HepG2 (cell line): ENCODE measurements around the gene EID1. TPM values are rescaled to one million over a fixed set of nuclear protein-coding genes. Genes with fewer than 3 reads are reported as not detected.
A peak's percentile ranks its signal among the peaks of the same experiment; 100 is the strongest.

Source experiments
- ATAC-seq: fragments of 200-7000 bp; cut with Tn5 transposase; 3 replicates; pipeline ENCODE4 v1.9.1; 2020; ENCODE audit warnings: mild to moderate bottlenecking, moderate library complexity
- BruUV-seq: library from RNA; stranded (reverse); fragments of 400-500 nt; replicated peaks from 2 replicates; lab custom pipeline; 2021; lab: Mats Ljungman, UMichigan
- CTCF ChIA-PET: fragments of 300-600 bp; formaldehyde crosslinking; extraction: SDS; loops from one replicate; lab custom pipeline; 2021; ENCODE audit warnings: low total read pairs, inconsistent platforms, low intra/inter-chr PET ratio; lab: Yijun Ruan, JAX
- POLR2A ChIA-PET: fragments of 350-600 bp; sonication (Branson Sonifier 250); formaldehyde crosslinking; loops from one replicate; lab custom pipeline; 2020; ENCODE audit warnings: antibody characterized with exemption, inconsistent platforms; lab: Yijun Ruan, JAX
- DNase-seq: peaks from one replicate; pipeline ENCODE4 v3.0.0-alpha.2; 2015; ENCODE audit warnings: low spot score
- FAIRE-seq: peaks from 3 replicates; lab custom pipeline; 2011; peaks lifted over from hg19 to GRCh38; lab: Jason Lieb, UNC
- H2AFZ ChIP-seq: one replicate; pipeline ENCODE4 v1.6.1; 2011; ENCODE audit warnings: low read length, inconsistent platforms
- H3K27ac ChIP-seq: fragments of 300-600 bp; 3 replicates; pipeline ENCODE4 v1.8.0; 2011; ENCODE audit warnings: mixed run types, mild to moderate bottlenecking, mixed read lengths, low read length, inconsistent platforms; ENCODE audit not compliant: insufficient read depth; ENCODE audit errors: extremely low read length
- H3K27me3 ChIP-seq, 2 experiments: fragments of 200-600 bp in 1 of 2; 2 replicates in 1 of 2; 3 replicates in 1 of 2; pipeline versions ENCODE4 v1.6.0 to v1.8.0; 2011; ENCODE audit warnings: low read length in 2 of 2, mild to moderate bottlenecking in 2 of 2, moderate library complexity in 2 of 2, inconsistent platforms in 1 of 2; ENCODE audit not compliant: insufficient read depth in 2 of 2, control insufficient read depth in 1 of 2
- H3K36me3 ChIP-seq, 2 experiments: fragments of 200-600 bp in 1 of 2; replicated peaks in 1 of 2; 2 replicates in 1 of 2; 3 replicates in 1 of 2; pipeline versions ENCODE4 v1.5.1 to v1.8.0; 2011; ENCODE audit warnings: low read length in 2 of 2, inconsistent platforms in 1 of 2; ENCODE audit not compliant: insufficient read depth in 2 of 2, control insufficient read depth in 1 of 2
- H3K4me1 ChIP-seq: 2 replicates; pipeline ENCODE4 v1.5.1; 2012; ENCODE audit warnings: low read length, inconsistent platforms; ENCODE audit not compliant: insufficient read depth
- H3K4me2 ChIP-seq: 2 replicates; pipeline ENCODE4 v1.6.0; 2011; ENCODE audit warnings: low read depth, low read length, inconsistent platforms
- H3K4me3 ChIP-seq, 3 experiments: fragments of 200-600 bp in 1 of 3; sonication (generic), shearing (Covaris generic) in 1 of 3; replicated peaks in 1 of 3; 2 replicates each; pipeline ENCODE4 v1.5.1; 2011 to 2016; ENCODE audit warnings: low read length in 3 of 3, inconsistent platforms in 2 of 3, low read depth in 2 of 3, mild to moderate bottlenecking in 2 of 3, control low read depth in 1 of 3, mixed read lengths in 1 of 3; ENCODE audit not compliant: insufficient read depth in 1 of 3
- H3K79me2 ChIP-seq: one replicate; pipeline ENCODE4 v1.6.1; 2011; ENCODE audit warnings: low read length, inconsistent platforms; ENCODE audit not compliant: insufficient read depth
- H3K9ac ChIP-seq: 2 replicates; pipeline ENCODE4 v1.6.0; 2011; ENCODE audit warnings: mild to moderate bottlenecking, low read depth, low read length, inconsistent platforms; ENCODE audit not compliant: insufficient read depth
- H3K9me3 ChIP-seq: 2 replicates; pipeline ENCODE4 v1.5.1; 2012; ENCODE audit warnings: mild to moderate bottlenecking, low read length
- H4K20me1 ChIP-seq: 2 replicates; pipeline ENCODE4 v1.6.0; 2011; ENCODE audit warnings: inconsistent platforms, mild to moderate bottlenecking, low read length, moderate library complexity; ENCODE audit not compliant: insufficient read depth
- CHD4 ChIP-seq: fragments of 200-600 bp; sonication (generic); IDR thresholded peaks from 2 replicates; pipeline ENCODE4 v1.7.0; 2017; ENCODE audit warnings: mild to moderate bottlenecking, low read length, borderline replicate concordance
- SIX4 ChIP-seq: sonication (generic); formaldehyde crosslinking; IDR thresholded peaks from 2 replicates; pipeline ENCODE4 v1.4.0; 2020; ENCODE audit warnings: missing genetic modification reagents
- STAG1 ChIP-seq: sonication (generic); formaldehyde crosslinking; IDR thresholded peaks from 2 replicates; pipeline ENCODE4 v1.4.0; 2020; ENCODE audit warnings: missing genetic modification reagents
- XRCC5 ChIP-seq: fragments of 200-400 bp; formaldehyde crosslinking; optimal IDR thresholded peaks from 2 replicates; pipeline ENCODE3; 2017; ENCODE audit warnings: mild to moderate bottlenecking, low read length
- ZNF225 ChIP-seq: sonication (generic); formaldehyde crosslinking; IDR thresholded peaks from 2 replicates; pipeline ENCODE4 v1.4.0; 2020; ENCODE audit warnings: mild to moderate bottlenecking, missing genetic modification reagents
- ZNF629 ChIP-seq: sonication (generic); formaldehyde crosslinking; conservative IDR thresholded peaks from 2 replicates; pipeline ENCODE4 v1.5.0; 2020; ENCODE audit warnings: missing genetic modification reagents
- ZNF777 ChIP-seq: sonication (generic); formaldehyde crosslinking; IDR thresholded peaks from 2 replicates; pipeline ENCODE4 v1.4.0; 2020; ENCODE audit warnings: missing genetic modification reagents
- WGBS: methylation state at CpG from one replicate; pipeline ENCODE4 v1.1.6; 2017; ENCODE audit warnings: low lambda C conversion rate; 5-methylcytosine and 5-hydroxymethylcytosine counted together
- in situ Hi-C: cut with HindIII; loops from 2 replicates; pipeline ENCODE4 v1.10.0; 2017; ENCODE audit warnings: low pct_unique_long_range_greater_than_20kb; ENCODE audit not compliant: extremely low pct_ligation_motif_present
- intact Hi-C: fragments of 100-400 bp; cut with micrococcal nuclease; formaldehyde crosslinking; loops from one replicate; pipeline ENCODE4 v1.10.0; 2022; ENCODE audit not compliant: unreplicated experiment
- polyA plus RNA-seq, 8 experiments: library from polyadenylated mRNA; depleted of rRNA in 3 of 8; stranded (reverse) in 7 of 8; unstranded in 1 of 8; fragments of >200 nt; fragmentation: Illumina TruSeq in 4 of 8; extraction: Trizol in 4 of 8; gene quantifications; 2 replicates each; pipeline versions ENCODE4 v1.2.1 to v1.2.3, GENCODE V29; 2011 to 2016; ENCODE audit warnings: low read depth in 4 of 8, missing spikeins in 1 of 8, mixed read lengths in 1 of 8; ENCODE audit not compliant: insufficient read depth in 1 of 8
- total RNA-seq, 5 experiments: library from RNA; depleted of rRNA; stranded (reverse); fragments of >200 nt; fragmentation: Illumina TruSeq; extraction: Trizol; gene quantifications; 2 replicates each; pipeline ENCODE4 v1.2.3, GENCODE V29; 2016; ENCODE audit warnings: low read depth in 1 of 5

Gene EID1
- total and polyA plus RNA-seq, 2 of the 13 experiments (the other 11 are each of a cell fraction or from before 2014, with no cell fraction given): 2.2 to 5.4 TPM

GRCh38 chr15:48887144-48887543, 9.2 kb downstream of the EID1 start:
- peaks cover 0 to 3% of the 10 kb centered on the region in 2 experiments; a peak in 1 of 5 replicates for H3K27me3 ChIP-seq
- BruUV-seq: no TSS peak
- H3K4me2 ChIP-seq: no peak overlapping the region
- DNase-seq (no peak), FAIRE-seq (no peak), ATAC-seq (no peak)
- H3K4me1 ChIP-seq: 0 out of 2 replicates have a peak, but pooled peaks cover 7% of the 10 kb centered on the region
- TF ChIP-seq XRCC5 (no peak), ZNF629 (peak; percentile 40; the same call in 1 of the 2 replicates)
- H3K79me2 ChIP-seq: no peaks in the 10 kb centered on the region
- no peak overlapping the region for H3K9ac ChIP-seq
- no peak overlapping the region for H3K27ac ChIP-seq
- no peaks in the 10 kb centered on the region for H4K20me1 ChIP-seq
- H3K9me3 ChIP-seq: no peaks in the 10 kb centered on the region
- intact Hi-C loops: no loop called here
- no peaks in the 10 kb centered on the region for H3K36me3 ChIP-seq
- WGBS: 45% methylated on average over 2 of the region's 2 CpGs
- in situ Hi-C loops: no loop called here
- CTCF ChIA-PET: no interaction called here
- POLR2A ChIA-PET: no interaction called here
- H3K4me3 ChIP-seq: no peak overlapping the region
- no peak overlapping the region for H2AFZ ChIP-seq

DNA sequence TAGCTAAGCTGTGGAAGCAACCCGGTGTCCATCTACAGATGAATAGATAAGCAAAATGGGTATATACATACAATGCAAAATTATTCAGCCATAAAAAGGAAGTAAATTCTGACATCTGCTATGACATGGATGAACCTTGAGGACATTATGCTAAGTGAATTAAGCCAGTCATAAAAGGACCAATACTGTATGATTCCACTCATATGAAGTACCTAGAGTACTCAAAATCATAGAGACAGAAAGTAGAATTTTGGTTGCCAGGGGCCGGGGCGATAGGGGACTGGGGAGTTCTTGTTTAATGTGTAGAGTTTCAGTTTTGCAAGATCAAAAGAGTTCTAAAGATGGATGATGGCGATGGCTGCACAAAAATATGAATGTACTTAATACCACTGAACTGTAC, 10.3 kb downstream of the EID1 start:
- no peak overlapping the region for H3K27ac ChIP-seq
- ChIA-PET CTCF (no interaction called here), POLR2A (no interaction called here)
- no peaks in the 10 kb centered on the region for H3K9me3 ChIP-seq
- no peak for TF ChIP-seq ZNF777 (CRISPR knock-in tag)
- no peak for TF ChIP-seq STAG1 (CRISPR knock-in tag)
- TF ChIP-seq ZNF225 (CRISPR knock-in tag): no peak
- TF ChIP-seq SIX4: no peak
- no peak for TF ChIP-seq CHD4
- H2AFZ ChIP-seq: no peak overlapping the region
- peaks cover 0 to 5% of the 10 kb centered on the region in 2 experiments; a peak in 1 of 5 replicates for H3K27me3 ChIP-seq
- no peak overlapping the region for H3K9ac ChIP-seq
- in situ Hi-C loops: no loop called here
- no peaks in the 10 kb centered on the region for H4K20me1 ChIP-seq
- ATAC-seq: no peak
- 58% methylated on average over 4 of the region's 4 CpGs for WGBS
- FAIRE-seq: no peak
- no peaks in the 10 kb centered on the region for H3K79me2 ChIP-seq
- DNase-seq: no peak
- intact Hi-C loops: no loop called here
- H3K4me3 ChIP-seq: no peak overlapping the region
- BruUV-seq: no TSS peak
- no peaks in the 10 kb centered on the region for H3K36me3 ChIP-seq
- 0 out of 2 replicates have a peak, but pooled peaks cover 7% of the 10 kb centered on the region for H3K4me1 ChIP-seq
- H3K4me2 ChIP-seq: no peak overlapping the region
